Type B pancreatic cell (in vitro differentiated cells): ENCODE measurements around the gene MEF2C. TPM values are rescaled to one million over a fixed set of nuclear protein-coding genes. Genes with fewer than 3 reads are reported as not detected.
"Not testable (repeated sequence)": the region's sequence is repeated elsewhere in the genome, so short reads cannot be mapped to it uniquely, and the experiment has no call there.

ENCODE experiments used
- DNase-seq: peaks from one replicate; pipeline ENCODE4 v3.0.0; 2021; ENCODE audit warnings: mixed read lengths; ENCODE audit not compliant: unreplicated experiment; ENCODE audit errors: extremely low spot score
- H3K27ac Mint-ChIP-seq: 2 replicates; pipeline ENCODE4 v1.8.0; 2021; ENCODE audit warnings: mild to moderate bottlenecking, mixed read lengths
- H3K27me3 Mint-ChIP-seq: 2 replicates; pipeline ENCODE4 v1.8.0; 2021; ENCODE audit warnings: mixed read lengths
- H3K36me3 Mint-ChIP-seq: 2 replicates; pipeline ENCODE4 v1.8.0; 2021; ENCODE audit warnings: mixed read lengths
- H3K4me1 Mint-ChIP-seq: one replicate; pipeline ENCODE4 v1.8.0; 2021; ENCODE audit warnings: mixed read lengths; ENCODE audit not compliant: unreplicated experiment
- H3K4me3 Mint-ChIP-seq: 2 replicates; pipeline ENCODE4 v1.8.0; 2021; ENCODE audit warnings: mild to moderate bottlenecking, mixed read lengths
- H3K9me3 Mint-ChIP-seq: 2 replicates; pipeline ENCODE4 v1.8.0; 2021; ENCODE audit warnings: mixed read lengths
- CTCF ChIP-seq: fragments of 200-600 bp; sonication (generic); conservative IDR thresholded peaks from 2 replicates; pipeline ENCODE4 v1.5.0; 2021; ENCODE audit warnings: antibody characterized with exemption, mild to moderate bottlenecking
- total RNA-seq: library from RNA; stranded (reverse); gene quantifications from 2 replicates; pipeline ENCODE4 v1.2.1, GENCODE V29; 2021; ENCODE audit warnings: low replicate concordance

MEF2C gene
- total RNA-seq, 1 donor from 2014 or later = 12.0 TPM

DNA sequence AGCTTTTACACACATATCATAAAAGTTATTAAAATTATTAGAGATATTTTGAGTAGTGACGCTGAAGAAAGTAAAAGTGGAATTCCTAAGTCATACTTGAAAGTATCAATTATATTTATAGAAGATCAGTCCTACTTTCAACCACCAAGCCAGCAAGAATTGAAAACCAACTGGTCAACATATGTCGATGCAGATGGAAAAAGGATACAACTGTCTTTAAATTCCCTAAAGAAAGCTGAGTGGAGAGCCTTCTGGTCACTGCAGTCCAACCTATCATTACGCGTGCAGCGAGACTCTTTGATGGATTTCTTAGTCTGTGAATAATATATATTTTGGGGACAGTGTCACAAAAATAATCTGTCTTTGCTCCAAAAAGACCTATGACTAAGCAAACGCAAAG lies 15.3 kb downstream of the MEF2C start:
- Mint-ChIP-seq H3K27ac (no peak overlapping the region), H3K9me3 (peaks cover 3% of the 10 kb centered on the region), H3K4me1 (no peaks in the 10 kb centered on the region), H3K27me3 (no peaks in the 10 kb centered on the region), H3K4me3 (no peak overlapping the region), H3K36me3 (no peaks in the 10 kb centered on the region)
- TF ChIP-seq CTCF = no peak
- DNase-seq = no peak

DNA sequence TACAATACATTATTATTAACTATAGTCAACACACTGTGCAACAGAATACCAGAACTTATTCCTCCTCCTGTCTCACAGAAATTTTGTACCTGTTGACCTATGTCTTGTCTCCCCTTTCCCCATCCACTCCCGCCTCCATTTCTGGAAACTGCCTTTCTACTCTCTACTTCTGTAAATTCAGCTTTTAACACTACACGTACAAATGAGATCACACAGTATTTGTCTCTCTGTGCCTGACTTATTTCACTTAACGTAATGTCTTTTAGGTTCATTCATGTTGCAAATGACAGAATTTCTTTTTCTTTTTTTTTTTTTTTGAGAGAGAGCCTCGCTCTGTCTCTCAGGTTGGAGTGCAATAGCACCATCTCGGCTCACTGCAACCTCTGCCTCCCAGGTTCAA lies 19.5 kb downstream of the MEF2C start:
- peaks cover 3% of the 10 kb centered on the region for H3K9me3 Mint-ChIP-seq
- no peaks in the 10 kb centered on the region for H3K4me1 Mint-ChIP-seq
- H3K27me3 Mint-ChIP-seq = no peaks in the 10 kb centered on the region
- no peaks in the 10 kb centered on the region for H3K36me3 Mint-ChIP-seq
- H3K4me3 Mint-ChIP-seq = no peak overlapping the region
- no peak overlapping the region for H3K27ac Mint-ChIP-seq
- no peak for DNase-seq
- TF ChIP-seq CTCF = no peak

DNA sequence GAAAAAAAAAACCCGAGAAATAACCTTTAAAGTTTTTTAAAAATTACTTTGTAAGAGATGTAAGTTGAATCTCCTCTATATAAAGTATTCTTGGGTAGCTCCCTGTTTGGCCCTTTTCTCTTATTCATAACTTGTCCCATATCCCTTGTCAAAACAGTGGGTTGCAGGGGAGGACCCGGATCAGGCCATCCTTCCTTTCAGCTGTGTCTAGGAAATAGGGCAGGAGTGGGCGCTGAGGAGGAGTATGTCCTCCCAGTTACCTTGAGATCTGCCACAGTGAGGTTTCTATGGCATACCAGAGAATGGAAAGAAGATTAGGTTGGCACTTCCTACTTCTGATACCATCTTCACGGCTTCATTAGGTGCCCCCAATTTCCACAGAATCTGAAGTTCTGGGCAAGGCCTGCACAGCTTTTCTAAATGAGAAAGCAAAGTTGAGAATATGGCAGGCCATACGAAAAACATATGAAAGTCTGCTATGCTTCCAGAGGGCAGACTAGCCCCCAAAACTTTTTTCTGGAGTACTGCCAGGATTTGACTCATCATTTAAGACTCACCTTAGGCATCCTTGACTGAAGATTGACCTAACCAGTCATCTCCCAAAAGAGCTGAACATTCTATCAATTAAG lies 20.3 kb downstream of the MEF2C start:
- no peak for TF ChIP-seq CTCF
- H3K36me3 Mint-ChIP-seq = no peaks in the 10 kb centered on the region
- no peak overlapping the region for H3K27ac Mint-ChIP-seq
- H3K9me3 Mint-ChIP-seq = peaks cover 3% of the 10 kb centered on the region
- DNase-seq = no peak
- no peaks in the 10 kb centered on the region for H3K4me1 Mint-ChIP-seq
- no peak overlapping the region for H3K4me3 Mint-ChIP-seq
- no peaks in the 10 kb centered on the region for H3K27me3 Mint-ChIP-seq

DNA sequence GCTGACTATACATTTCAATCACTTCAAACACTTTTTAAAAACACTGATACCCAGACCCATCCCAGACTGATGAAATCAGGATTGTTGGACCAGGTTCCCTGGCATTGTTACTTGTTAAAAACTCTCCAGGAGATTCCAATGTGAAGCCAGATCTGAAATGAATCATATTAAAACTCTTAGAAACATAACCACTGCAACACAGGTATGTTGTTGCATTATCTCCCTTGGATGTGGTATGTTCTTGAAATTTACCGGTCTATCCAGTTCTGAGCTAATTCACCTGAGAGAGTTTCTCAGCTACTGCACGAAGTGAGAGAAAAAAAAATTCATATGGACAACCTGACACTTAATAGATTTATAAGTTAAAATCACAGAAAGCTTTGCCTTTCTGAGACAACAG lies 21.8 kb downstream of the MEF2C start:
- H3K4me3 Mint-ChIP-seq = no peak overlapping the region
- H3K4me1 Mint-ChIP-seq = no peaks in the 10 kb centered on the region
- H3K36me3 Mint-ChIP-seq = no peaks in the 10 kb centered on the region
- no peak for TF ChIP-seq CTCF
- no peak for DNase-seq
- H3K27ac Mint-ChIP-seq = peak overlapping the region; percentile 14
- H3K9me3 Mint-ChIP-seq = peaks cover 8% of the 10 kb centered on the region
- H3K27me3 Mint-ChIP-seq = no peaks in the 10 kb centered on the region

DNA sequence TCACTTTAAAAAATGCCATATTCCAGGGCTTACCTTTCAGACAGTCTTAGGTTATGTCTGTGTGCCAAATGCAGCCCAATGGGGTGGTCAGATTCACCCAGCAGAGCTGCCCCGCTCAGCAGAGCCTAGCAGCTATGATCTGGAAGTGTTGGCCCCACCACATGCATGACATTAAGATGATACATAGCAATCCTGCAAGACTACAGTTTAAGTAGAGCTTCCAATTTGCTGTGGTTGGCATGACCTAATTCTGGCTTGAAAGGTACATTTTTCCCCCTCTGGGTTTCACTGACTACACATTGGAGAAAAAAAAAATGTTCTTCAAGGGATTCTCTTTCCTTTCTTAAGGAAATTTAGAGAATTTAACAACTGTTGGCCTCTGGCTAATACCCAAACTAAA lies 22.5 kb downstream of the MEF2C start:
- no peaks in the 10 kb centered on the region for H3K4me1 Mint-ChIP-seq
- peaks cover 7% of the 10 kb centered on the region for H3K9me3 Mint-ChIP-seq
- H3K27ac Mint-ChIP-seq = no peak overlapping the region
- no peak overlapping the region for H3K4me3 Mint-ChIP-seq
- no peaks in the 10 kb centered on the region for H3K36me3 Mint-ChIP-seq
- no peak for DNase-seq
- H3K27me3 Mint-ChIP-seq = no peaks in the 10 kb centered on the region
- TF ChIP-seq CTCF = no peak

DNA sequence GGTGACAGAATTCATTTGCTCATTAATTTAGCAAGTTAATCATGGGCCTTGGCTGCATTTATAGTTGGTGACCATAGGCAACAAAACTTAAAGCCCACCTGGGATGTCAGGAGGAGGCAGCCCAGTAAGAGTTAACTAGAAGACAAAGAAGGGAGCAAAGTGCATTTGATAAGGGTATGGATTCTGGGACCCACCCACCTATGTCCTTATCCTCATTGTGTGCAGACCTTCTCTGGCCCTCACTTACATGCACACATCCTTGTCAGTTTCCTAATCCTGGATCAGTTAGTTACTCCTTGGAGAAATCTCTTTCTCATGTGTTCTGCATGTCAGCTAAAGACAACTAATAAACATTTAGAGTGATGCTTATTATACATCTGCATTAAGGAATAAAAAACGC lies 24.6 kb downstream of the MEF2C start:
- DNase-seq = no peak
- H3K27me3 Mint-ChIP-seq = no peaks in the 10 kb centered on the region
- H3K4me3 Mint-ChIP-seq = no peak overlapping the region
- no peaks in the 10 kb centered on the region for H3K36me3 Mint-ChIP-seq
- no peaks in the 10 kb centered on the region for H3K4me1 Mint-ChIP-seq
- no peak for TF ChIP-seq CTCF
- H3K27ac Mint-ChIP-seq = no peak overlapping the region
- H3K9me3 Mint-ChIP-seq = peaks cover 5% of the 10 kb centered on the region

DNA sequence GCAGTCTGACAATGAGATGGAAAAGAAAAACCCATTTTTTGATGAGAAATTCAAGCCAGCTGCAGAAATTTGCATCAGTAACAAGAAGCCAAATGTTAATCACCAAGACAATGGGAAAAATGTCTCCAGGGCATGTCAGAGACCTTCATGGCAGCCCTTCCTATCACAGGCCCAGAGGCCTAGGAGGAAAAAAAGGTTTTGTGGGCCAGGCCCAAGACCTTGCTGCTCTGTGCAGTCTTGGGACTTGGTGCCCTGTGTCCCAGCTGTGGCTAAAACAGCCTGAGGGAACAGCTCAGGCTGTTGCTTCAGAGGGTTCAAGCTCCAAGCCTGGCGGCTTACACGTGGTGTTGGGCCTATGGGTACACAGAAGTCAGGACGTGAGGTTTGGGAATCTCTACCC lies 26.6 kb downstream of the MEF2C start:
- H3K9me3 Mint-ChIP-seq, H3K4me1 Mint-ChIP-seq, H3K27ac Mint-ChIP-seq, H3K36me3 Mint-ChIP-seq, H3K27me3 Mint-ChIP-seq, DNase-seq, H3K4me3 Mint-ChIP-seq: not testable (repeated sequence)
